GM23338 (cell line): ENCODE results near the gene DNAJC6.

ENCODE experiments used
- CREB1 ChIP-seq: fragments of 250-450 bp; sonication (Bioruptor Pico); IDR thresholded peaks from 2 replicates; pipeline ENCODE4 v1.5.0; 2020; ENCODE audit warnings: low read depth, mild to moderate bottlenecking, moderate library complexity
- ETS1 ChIP-seq: IDR thresholded peaks from 2 replicates; pipeline ENCODE4 v1.6.1; 2016; ENCODE audit warnings: antibody characterized with exemption
- EZH2 ChIP-seq: fragments of 200-600 bp; sonication (generic); IDR thresholded peaks from one replicate; pipeline ENCODE4 v1.8.0; 2017; ENCODE audit warnings: antibody characterized with exemption, mild to moderate bottlenecking, low read depth; ENCODE audit not compliant: unreplicated experiment
- EZH2phosphoT487 ChIP-seq: fragments of 200-600 bp; sonication (generic); IDR thresholded peaks from one replicate; pipeline ENCODE4 v1.8.1; 2018; ENCODE audit warnings: antibody characterized with exemption; ENCODE audit not compliant: unreplicated experiment
- JUNB ChIP-seq: IDR thresholded peaks from one replicate; pipeline ENCODE4 v1.6.1; 2016; ENCODE audit warnings: antibody characterized with exemption; ENCODE audit not compliant: unreplicated experiment
- NANOG ChIP-seq: IDR thresholded peaks from 2 replicates; pipeline ENCODE4 v1.6.1; 2016; ENCODE audit warnings: antibody characterized with exemption, borderline replicate concordance
- POLR2AphosphoS5 ChIP-seq: IDR thresholded peaks from 2 replicates; pipeline ENCODE4 v1.6.1; 2016; ENCODE audit warnings: antibody characterized with exemption, low read depth
- STAT1 ChIP-seq: IDR thresholded peaks from one replicate; pipeline ENCODE4 v1.6.1; 2016; ENCODE audit warnings: antibody characterized with exemption; ENCODE audit not compliant: unreplicated experiment
- ZNF114 ChIP-seq: fragments of 250-450 bp; sonication (Bioruptor Pico); IDR thresholded peaks from 2 replicates; pipeline ENCODE4 v1.5.0; 2020; ENCODE audit warnings: mild to moderate bottlenecking, moderate library complexity
- ZNF462 ChIP-seq: fragments of 250-450 bp; sonication (Bioruptor Pico); IDR thresholded peaks from 2 replicates; pipeline ENCODE4 v1.5.0; 2020; ENCODE audit warnings: mild to moderate bottlenecking, moderate library complexity
- TF ChIP-seq, protein P1 (sequence below), 2 experiments: fragments of 200-600 bp in 1 of 2; sonication (generic) in 1 of 2; conservative IDR thresholded peaks; 2 replicates each; pipeline versions ENCODE4 v1.5.1 to v1.6.1; 2016 to 2017; ENCODE audit warnings: antibody characterized with exemption in 2 of 2, low read depth in 2 of 2, mild to moderate bottlenecking in 2 of 2, moderate library complexity in 1 of 2
- TF ChIP-seq, protein P2 (sequence below): IDR thresholded peaks from one replicate; pipeline ENCODE4 v1.6.1; 2018; ENCODE audit warnings: antibody characterized with exemption; ENCODE audit not compliant: unreplicated experiment

DNA sequence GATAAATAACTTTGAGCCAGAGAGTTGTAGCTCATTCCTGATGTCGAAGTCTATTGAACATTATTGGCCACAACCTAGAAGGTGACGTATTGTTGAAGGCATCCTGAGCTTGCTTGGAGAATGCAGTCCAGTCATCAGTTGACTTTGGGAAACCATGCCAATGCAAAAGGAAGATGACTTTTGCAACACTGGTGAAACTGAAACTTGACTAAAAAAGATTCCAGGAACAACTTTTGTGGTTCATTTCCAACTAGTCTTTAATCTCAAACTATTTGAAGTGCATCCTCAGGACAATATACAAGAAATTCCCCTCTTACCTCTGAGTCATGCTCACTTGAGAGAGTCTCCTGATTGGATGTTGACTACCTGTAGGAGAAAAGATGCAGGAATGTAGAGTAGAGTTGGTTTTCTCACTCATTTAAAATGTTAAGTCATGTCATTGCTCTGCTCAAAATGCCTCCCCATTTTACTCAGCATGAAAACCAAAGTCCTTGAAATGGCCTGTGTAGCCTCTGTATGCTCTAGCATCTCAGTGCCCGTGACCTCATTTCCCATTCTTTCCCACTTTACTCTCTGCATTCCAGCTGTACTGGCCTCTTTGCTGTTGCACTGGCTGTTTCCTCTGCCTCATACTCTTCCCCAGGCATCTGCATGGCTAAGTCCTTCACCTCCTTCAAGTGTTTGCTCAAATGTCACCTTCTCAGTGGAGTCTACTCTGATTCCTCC, 86.7 kb downstream of the DNAJC6 start:
- no peak for TF ChIP-seq POLR2AphosphoS5
- no peak for TF ChIP-seq EZH2phosphoT487
- TF ChIP-seq, protein P1, sequence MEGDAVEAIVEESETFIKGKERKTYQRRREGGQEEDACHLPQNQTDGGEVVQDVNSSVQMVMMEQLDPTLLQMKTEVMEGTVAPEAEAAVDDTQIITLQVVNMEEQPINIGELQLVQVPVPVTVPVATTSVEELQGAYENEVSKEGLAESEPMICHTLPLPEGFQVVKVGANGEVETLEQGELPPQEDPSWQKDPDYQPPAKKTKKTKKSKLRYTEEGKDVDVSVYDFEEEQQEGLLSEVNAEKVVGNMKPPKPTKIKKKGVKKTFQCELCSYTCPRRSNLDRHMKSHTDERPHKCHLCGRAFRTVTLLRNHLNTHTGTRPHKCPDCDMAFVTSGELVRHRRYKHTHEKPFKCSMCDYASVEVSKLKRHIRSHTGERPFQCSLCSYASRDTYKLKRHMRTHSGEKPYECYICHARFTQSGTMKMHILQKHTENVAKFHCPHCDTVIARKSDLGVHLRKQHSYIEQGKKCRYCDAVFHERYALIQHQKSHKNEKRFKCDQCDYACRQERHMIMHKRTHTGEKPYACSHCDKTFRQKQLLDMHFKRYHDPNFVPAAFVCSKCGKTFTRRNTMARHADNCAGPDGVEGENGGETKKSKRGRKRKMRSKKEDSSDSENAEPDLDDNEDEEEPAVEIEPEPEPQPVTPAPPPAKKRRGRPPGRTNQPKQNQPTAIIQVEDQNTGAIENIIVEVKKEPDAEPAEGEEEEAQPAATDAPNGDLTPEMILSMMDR (conservative IDR thresholded peaks at IDR 0.05; ENCODE audit: low read depth in 2 of 2), result no peak
- TF ChIP-seq NANOG, result no peak
- TF ChIP-seq STAT1, result no peak
- TF ChIP-seq EZH2, result no peak
- no peak for TF ChIP-seq ETS1
- TF ChIP-seq, protein P2, sequence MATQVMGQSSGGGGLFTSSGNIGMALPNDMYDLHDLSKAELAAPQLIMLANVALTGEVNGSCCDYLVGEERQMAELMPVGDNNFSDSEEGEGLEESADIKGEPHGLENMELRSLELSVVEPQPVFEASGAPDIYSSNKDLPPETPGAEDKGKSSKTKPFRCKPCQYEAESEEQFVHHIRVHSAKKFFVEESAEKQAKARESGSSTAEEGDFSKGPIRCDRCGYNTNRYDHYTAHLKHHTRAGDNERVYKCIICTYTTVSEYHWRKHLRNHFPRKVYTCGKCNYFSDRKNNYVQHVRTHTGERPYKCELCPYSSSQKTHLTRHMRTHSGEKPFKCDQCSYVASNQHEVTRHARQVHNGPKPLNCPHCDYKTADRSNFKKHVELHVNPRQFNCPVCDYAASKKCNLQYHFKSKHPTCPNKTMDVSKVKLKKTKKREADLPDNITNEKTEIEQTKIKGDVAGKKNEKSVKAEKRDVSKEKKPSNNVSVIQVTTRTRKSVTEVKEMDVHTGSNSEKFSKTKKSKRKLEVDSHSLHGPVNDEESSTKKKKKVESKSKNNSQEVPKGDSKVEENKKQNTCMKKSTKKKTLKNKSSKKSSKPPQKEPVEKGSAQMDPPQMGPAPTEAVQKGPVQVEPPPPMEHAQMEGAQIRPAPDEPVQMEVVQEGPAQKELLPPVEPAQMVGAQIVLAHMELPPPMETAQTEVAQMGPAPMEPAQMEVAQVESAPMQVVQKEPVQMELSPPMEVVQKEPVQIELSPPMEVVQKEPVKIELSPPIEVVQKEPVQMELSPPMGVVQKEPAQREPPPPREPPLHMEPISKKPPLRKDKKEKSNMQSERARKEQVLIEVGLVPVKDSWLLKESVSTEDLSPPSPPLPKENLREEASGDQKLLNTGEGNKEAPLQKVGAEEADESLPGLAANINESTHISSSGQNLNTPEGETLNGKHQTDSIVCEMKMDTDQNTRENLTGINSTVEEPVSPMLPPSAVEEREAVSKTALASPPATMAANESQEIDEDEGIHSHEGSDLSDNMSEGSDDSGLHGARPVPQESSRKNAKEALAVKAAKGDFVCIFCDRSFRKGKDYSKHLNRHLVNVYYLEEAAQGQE, result no peak
- no peak for TF ChIP-seq CREB1 (CRISPR knock-in tag)
- TF ChIP-seq JUNB, result no peak
- no peak for TF ChIP-seq ZNF114
- no peak for TF ChIP-seq ZNF462 (CRISPR knock-in tag)
